Left kidney (tissue), 2 donors: Measurements from ENCODE around the gene DAP. TPM values are rescaled to one million over a fixed set of nuclear protein-coding genes. Genes with fewer than 3 reads are reported as not detected.
"Not testable (repeated sequence)": the region's sequence is repeated elsewhere in the genome, so short reads cannot be mapped to it uniquely, and the experiment has no call there.

ENCODE experiments used
- DNase-seq: peaks from one replicate; pipeline ENCODE4 v3.0.0-alpha.2; 2013
- polyA plus RNA-seq: library from polyadenylated mRNA; unstranded; fragments of 120-200 nt; gene quantifications from one replicate; pipeline ENCODE4 v1.2.1, GENCODE V29; 2013; ENCODE audit not compliant: insufficient read length

The DAP gene
- polyA plus RNA-seq, 1 donor = 118 TPM

- no peak for DNase-seq
Observed at GRCh38 chr5:10633271-10634049, 127.6 kb downstream of the DAP start.

DNA sequence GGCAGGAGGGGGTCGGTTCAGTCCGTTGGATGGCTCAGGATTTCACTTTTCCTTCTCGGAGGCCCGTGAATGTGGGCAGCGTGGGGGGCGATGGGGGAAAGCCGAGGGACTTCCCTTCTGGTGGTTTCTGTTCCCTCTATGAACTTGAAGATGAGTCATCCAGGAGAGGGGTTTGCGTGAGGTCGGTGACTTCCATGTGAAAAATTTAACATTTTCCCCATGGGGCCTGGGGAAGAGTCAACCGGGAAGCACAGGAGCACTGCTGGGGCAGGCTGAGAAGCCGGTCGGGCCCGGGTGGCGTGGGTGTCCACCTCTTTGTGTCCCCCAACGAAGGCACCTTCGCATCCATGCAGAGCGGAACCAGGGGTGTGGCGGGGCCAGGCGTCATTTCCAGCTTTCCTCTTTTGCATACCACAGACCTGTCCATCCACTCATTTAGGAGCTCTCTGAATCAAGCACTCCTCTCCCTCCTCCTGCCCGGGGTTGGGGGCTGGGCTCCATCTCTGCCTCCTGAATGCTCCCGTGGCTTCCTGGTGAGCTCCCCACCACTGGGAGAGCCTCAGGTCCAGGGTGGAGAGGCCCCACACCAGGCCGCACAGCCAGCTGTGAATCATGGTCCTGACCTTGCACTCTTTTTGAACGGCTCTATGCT is 128.8 kb downstream of the DAP start:
- no peak for DNase-seq

GRCh38 chr5:10631316-10631996 is 129.6 kb downstream of the DAP start:
- no peak for DNase-seq

- not testable (repeated sequence) for DNase-seq
Observed at GRCh38 chr5:10630744-10631143, 130.3 kb downstream of the DAP start.

GRCh38 chr5:10630126-10630525 is 130.9 kb downstream of the DAP start:
- DNase-seq = no peak

GRCh38 chr5:10629682-10630081 is 131.4 kb downstream of the DAP start:
- DNase-seq = no peak

Other genes with a start within 250 kb of the DAP start
- 1.5 TPM for gene ANKRD33B, start 197.2 kb downstream of the DAP start, polyA plus RNA-seq